SIG-M5 treated with dmso at 0.1 percent for 504 hours (cell line): Measurements from ENCODE around the gene CBL.
A peak's percentile ranks its signal among the peaks of the same experiment; 100 is the strongest.
"Not testable (repeated sequence)": the region's sequence is repeated elsewhere in the genome, so short reads cannot be mapped to it uniquely, and the experiment has no call there.

ENCODE experiments used
- DNase-seq: peaks from one replicate; lab custom pipeline; 2025; ENCODE audit not compliant: unreplicated experiment; lab: John Stamatoyannopoulos, UW

Gene CBL

DNA sequence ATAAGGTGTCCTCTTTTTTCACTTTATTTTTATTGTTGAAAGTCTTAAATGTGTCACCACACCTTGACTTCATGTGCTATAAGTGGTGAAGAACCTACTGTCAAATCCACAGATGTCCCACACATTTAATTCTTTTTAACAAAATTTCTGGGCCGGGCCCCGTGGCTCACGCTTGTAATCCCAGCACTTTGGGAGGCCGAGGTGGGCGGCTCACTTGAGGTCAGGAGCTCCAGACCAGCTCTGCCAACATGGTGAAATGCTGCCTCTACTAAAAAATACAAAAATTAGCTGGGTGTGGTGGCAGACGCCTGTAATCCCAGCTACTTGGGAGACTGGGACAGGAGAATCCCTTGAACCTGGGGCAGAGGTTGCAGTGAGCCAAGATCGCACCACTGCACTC, 3.0 kb downstream of the CBL start:
- no peak for DNase-seq

DNA sequence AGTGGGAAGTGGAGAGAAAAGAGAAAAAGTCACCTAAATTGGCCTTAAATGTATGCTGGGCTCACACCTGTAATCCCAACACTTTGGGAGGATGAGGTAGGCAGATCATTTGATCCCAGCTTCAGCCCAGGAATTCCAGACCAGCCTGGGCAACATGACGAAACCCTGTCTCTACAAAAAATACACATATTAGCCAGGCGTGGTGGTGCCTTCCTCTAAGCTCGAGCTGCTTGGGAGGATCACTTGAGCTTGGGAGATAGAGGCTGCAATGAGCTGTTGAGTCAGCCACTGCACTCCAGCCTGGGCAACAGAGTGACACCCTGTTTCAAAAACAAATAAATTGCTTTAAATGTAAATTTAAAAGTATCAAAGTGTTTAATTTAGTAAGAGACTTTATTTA, 3.9 kb downstream of the CBL start:
- DNase-seq, result no peak

DNA sequence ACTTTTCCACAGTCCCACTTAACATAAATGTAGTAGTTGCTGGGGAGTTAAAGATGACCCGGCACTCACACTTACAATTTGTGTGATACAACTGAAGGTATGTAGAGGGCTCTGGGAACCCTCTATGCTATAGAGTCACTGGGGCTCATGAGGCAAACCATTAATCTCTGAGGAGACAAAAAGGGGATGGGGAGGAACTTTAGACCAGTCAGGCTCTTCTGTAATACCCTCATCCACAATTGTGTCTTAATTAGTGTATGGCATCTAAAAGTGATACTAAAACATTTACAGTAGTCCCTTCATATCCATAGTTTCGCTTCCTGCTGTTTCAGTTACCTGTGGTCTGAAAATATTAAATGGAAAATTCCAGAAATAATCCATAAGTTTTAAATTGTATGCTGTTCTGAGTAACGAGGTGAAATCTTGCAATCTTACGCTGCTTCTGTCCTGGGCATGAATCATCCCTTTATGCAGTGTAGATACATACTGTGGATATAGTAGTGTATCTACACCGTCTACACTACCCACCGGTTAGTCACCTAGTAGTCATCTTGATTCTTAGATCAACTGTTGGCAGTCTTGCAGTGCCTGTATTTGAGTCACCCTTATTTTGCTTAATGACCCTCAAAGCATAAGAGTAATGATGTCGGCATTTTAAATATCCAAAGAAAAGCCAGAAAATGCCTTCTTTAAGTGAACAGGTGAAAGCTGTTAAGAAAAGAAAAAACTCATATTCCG, 12.2 kb downstream of the CBL start:
- peak; percentile 20 for DNase-seq

DNA sequence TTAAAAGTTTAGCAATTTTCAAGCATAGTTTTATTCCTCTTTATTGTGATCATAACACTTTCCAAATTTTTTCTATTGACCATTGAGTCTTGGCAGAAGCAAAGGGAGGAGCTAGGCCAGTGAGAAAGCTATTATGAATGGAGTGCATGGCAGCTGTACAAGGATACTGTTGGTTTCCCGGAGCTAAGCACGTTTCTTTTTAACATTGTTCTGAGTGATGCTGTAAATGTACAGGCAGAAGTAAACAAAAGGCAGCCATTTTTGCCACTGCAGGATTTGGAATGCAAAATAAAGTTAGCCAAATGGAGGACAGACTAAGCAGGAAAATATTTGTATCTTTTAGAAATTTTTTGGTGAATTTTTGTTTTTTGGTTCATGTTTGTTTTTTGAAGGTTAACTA, 16.2 kb downstream of the CBL start:
- DNase-seq, result no peak

DNA sequence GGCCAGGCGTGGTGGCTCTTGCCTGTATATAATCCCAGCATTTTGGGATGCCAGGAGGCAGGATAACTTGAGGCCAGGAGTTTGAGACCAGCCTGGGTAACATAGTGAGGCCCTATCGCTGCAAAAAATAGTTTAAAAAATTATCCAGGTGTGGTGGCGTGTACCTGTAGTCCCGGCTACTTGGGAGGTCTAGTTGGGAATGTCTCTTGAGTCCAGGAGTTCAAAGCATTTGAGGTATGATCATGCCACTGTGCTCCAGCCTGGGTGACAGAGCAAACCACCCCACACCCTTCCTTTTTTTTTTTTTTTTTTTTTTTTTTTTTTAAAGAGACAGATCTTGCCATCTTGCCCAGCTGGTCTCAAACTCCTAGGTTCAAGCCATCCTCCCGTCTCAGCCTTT, 16.8 kb downstream of the CBL start:
- DNase-seq, result no peak

DNA sequence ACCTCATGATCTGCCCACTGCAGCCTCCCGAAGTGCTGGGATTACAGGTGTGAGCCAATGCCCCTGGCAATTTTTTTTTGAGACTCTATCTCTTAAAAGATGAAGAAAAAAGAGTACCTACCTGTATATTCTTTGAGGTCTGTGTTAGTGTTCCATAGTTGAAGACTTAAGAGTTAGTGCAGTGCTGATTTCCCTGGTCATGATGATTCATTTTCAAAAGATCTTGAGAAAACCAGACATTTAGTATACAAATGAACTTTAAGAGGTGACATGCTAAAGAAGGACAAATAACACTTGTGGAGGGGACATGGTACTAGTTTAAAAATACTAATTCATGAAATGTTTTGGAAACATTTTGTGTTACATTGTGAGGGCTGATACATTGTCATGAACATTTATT, 17.7 kb downstream of the CBL start:
- no peak for DNase-seq

DNA sequence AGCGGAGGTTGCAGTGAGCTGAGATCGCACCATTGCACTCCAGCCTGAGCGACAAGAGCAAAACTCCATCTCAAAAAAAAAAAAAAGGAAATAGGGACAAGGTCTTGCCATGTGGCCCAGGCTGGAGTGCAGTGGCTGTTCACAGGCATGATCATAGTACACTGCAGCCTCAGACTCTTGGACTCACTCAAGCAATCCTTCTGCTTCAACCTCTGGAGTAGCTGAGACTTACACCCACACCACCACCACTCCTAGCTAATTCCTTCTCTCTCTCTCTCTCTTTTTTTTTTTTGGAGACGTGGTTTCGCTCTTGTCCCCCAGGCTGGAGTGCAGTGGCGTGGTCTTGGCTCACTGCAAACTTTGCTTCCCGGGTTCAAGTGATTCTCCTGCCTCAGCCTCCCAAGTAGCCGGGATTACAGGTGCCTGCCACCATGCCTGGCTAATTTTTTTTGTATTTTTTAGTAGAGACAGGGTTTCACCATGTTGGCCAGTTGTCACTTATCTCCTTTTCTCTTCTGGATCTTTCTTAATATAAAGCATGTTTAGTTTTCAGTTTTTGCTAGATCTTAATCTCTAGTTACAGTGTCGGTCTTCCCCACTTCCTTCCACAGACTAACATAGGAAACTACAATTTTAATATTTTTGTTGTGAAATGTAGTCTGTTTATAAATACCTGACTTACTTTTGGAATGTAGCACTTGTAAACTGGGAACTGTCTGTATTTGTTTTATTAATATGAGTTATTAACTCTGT, 22.6 kb downstream of the CBL start:
- not testable (repeated sequence) for DNase-seq

DNA sequence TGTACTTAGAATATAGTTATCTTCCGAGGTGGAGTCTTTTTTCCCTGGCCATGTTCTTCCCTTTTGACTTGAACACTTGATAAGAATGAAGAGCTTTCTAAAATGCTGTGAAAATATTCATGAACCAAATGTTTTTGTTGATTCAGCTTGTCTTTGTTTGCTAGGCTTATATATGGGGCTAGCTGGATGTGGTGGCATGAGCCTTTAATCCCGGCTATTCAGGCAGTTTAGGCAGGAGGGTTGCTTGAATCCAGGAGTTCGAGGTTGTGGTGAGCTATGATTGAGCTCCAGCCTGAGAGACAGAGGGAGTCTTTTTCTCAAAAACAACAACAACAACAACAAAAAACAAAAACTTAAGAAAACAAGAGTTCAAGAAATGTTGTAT, 23.1 kb downstream of the CBL start:
- DNase-seq, result no peak

DNA sequence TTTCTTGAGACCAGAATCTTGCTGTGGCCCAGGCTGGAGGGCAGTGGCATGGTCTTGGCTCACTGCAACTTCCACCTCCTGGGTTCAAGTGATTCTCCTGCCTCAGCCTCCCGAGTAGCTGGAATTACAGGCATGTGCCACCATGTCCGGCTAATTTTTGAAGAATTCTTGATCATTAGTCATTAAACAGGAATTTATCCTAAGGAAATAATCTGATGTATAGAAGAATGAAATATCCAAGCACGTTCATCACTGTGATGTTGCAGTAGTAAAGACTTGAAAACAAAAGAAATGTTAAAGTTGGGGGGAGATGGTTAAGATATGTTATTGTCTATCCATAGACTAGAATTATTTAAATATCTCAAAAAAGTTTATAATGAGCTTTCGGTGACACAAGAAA, 23.6 kb downstream of the CBL start:
- DNase-seq, result no peak

DNA sequence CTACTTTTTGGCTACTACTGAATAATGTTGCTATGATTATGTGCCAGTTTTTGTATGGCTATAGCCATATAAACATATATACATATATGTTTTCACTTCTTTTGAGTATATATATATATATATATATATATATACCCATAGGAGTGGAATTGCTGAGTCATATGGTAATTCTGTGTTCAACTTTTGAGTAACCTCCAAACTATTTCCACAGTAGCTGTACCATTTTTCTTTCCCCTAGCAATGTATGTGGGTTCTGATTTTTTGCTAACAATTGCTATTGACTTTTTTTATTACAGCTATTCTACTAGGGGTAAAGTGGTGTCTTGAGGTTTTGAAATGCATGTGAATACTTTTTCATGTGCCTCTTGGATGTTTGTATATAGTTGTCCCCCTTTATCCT, 30.4 kb downstream of the CBL start:
- no peak for DNase-seq

DNA sequence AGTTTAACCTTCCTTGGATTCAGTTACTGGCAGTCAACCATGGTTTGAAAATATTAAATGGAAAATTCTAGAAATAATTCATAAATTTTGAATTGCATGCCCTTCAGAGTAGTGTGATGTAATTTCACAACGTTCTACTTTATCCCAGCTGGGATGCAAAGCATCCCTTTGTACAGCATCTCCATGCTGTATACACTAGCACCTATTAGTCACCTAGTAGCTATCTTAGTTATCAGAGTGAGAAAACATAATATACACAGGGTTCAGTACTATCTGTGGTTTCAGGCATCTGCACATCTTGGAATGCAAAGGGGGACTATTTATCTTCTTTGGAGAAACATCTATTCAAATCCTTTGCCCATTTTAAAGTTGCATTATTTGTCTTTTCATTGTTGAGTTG, 30.8 kb downstream of the CBL start:
- no peak for DNase-seq

DNA sequence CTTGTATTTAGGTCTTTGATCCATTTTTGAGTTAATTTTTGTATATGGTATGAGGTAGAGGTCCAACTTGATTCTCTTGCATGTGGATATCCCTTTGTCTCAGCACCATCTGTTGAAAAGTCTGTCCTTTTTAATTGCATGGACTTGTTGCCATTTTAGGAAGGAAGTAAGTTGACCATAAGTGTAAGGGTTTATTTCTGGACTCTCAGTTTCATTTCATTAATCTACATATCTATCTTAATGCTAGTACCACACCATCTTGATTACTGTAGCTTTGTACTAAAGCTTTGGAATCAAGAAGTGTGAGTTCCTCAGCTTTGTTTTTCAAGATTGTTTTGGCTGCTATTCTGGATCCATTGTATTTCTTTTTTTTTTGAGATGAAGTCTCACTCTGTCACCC, 31.4 kb downstream of the CBL start:
- DNase-seq, result no peak

DNA sequence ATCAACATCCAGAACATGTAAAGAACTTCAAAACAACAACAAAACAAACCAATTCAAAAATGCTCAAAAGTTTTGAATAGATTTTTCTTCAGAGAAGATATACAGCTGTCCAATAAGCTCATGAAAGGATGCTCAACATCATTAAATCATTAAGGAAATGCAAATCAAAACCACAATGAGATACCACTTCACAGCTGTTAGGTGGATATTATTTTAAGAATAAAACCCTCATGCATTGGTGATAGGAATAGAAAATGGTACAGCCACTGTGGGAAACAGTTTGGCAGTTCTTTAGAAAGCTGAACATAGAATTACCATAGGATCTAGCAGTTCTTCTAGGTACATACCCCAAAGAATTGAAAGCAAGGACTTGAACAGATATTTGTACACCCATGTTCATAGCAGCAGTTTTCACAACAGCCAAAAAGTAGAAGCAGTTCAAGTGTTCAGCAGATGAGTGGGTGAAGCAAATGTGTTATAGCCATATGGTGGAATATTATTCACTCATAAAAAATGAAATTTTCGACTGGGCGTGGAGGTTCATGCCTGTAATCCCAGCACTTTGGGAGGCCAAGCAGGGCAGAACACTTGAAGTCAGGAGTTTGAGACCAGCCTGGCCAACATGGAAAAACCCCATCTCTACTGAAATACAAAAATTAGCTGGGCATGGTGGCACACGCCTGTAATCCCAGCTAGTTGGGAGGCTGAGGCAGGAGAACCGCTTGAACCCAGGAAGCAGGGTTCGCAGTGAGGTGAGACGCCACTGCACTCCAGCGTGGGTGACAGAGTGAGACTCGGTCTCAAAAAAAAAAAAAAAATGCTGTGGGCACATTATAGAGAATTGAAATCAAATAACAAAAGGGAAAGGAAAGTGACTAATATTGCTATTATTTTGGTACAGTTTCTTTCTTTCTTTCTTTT, 42.9 kb downstream of the CBL start:
- DNase-seq, result no peak

DNA sequence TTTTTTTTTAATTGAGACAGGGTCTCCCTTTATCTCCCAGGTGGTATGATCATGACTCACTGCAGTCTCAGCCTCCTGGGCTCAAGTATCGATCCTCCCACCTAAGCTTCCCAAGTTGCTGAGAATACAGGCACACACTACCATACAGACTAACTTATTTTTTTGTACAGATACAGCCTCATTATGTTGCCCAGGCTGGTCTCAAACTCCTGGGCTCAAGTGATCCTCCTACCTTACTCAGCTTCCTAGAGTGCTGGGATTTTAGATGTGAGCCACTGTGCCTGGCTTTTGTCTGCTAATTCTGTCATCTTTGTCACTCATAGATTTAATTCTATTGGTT, 43.5 kb downstream of the CBL start:
- no peak for DNase-seq

DNA sequence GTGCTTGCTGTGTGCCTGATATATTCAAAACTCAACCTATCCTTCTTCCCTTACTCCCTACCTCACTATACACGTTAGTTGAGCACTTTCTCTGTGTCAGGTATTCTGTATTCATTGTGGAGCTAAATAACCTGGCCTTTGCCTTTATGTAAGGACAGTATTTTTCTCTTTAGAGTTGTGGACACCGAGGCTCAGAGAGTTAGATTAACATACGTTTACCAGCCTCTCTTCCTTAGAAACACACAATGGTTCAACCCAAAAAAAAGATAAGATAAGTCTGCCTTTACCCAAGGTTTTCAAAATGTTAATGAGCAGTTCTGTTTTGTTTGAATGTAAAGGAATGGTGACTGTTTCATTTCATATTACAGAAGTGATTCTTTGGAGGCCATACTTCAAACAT, 45.0 kb downstream of the CBL start:
- DNase-seq, result no peak

DNA sequence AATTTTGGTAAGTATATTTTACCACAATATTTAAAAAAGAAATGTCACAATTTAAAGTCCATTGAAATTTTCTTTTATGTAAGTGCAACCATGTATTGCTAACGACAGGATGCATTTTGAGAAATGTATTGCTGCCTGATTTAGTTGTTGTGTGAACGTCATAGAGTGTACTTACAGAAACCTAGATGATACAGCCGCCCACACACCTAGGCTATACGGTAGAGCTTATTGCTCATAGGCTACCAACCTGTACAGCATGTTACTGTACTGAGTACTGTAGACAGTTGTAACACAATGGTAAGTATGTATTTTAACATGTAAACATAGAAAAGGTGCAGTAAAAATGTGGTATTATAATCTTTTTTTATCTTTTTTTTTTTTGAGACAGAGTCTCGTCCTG, 48.1 kb downstream of the CBL start:
- DNase-seq, result no peak

DNA sequence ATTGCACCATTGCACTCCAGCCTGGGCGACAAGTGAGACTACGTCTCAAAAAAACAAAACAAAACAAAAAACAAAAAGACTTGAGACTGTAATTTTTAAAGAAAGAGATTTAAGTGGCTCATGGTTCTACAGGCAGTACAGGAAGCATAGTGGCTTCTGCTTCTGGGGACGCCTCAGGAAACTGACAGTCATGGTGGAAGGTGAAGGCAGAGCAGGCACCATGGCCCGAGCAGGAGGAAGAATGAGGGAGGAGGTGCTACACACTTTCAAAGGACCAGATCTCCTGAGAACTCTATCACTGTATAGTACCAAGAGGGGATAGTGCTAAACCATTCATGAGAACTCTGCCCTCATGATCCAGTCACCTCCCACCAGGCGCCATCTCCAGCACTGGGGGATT, 52.0 kb downstream of the CBL start:
- DNase-seq, result no peak

DNA sequence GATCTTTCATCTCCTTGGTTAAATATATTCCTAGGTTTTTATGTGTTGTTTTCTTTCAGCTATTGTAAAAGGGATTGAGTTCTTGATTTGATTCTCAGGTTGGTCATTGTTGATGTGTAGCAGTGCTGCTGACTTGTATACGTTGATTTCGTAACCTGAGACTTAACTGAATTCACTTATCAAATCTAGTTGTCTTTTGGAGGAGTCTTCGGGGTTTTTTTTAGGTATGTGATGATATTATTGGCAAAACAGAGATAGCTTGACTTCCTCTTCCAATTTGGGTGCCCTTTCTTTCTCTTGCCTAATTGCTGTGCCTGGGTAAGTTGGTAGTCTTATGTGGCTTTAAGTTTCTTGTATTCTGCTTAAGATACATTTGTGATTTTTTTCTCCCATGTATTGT, 52.8 kb downstream of the CBL start:
- DNase-seq, result peak; percentile 70

DNA sequence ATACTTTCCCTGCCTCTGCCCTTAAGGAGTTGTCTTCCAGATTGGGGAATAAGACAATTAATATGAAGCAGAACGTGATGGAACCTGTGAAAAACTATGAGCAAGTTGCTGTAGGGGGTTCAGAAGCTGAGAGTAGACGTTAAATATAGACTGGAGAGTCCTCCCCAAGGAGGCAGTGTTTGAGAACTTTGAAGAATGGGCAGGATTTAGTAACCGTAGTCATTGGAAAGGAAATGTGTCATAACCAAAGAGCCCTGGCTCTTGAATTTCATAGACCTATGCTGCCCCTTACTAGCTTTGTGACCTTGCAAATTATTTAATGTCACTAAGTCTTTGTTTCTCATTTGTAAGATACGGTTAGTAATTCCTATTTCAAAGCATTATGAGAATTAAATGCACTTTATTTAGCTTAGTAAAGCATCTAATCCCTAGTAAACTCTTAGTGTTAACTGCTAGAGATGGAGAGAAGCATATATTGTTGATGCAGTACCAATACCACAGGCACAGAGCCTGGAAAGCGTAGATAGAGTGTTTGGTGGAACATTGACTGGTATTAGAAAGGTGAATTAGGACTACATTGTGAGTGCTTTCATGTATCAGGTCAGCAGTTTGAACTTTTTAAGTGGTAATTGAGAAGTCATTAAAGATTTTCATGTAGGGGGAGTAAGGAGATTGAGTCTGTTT, 56.7 kb downstream of the CBL start:
- DNase-seq, result peak; percentile 66

DNA sequence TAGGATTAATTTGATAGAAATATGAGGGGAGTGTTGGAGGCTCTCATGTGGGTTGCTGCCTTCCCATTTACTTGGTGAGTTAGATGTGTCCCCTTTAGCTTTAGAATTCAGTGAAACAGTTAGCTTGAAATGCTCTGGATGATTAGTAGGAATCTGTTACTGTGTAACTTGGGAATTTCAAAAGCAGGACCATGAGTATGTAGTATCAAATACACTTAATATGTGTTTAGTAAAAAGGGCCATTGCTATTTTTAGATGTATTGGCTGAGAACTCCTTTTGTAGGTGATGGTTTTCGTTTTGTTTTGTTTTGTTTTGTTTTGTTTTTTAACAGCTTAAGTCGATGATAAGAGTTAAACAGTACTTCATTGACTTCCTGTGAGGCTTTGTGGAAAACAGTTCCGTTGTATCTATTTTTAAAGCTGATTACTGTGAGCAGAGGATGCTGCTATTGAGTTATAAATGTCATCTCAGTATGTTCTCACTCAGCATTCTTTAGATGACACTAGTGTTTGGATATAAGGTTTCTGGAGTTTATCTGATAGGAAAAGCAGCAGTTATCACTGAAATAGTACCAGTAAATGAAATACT, 57.3 kb downstream of the CBL start:
- DNase-seq, result no peak

DNA sequence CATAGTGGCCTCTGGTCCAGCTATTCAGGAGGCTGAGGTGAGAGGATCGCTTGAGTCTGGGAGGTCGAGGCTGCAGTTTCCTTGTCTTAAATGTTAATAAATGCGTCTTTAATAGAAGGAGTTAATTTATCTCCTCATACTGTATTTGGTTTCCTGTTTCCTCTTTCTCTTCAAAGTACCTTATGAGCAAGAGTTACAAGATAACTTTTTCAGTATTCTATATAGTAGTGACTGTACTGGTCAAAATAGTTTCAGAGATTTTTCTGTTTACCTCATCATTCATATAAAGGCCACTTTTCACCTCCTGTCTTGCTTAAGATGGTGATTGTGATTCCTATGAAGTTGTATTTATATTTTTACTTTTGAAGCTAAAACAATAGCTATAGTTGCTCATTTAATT, 59.9 kb downstream of the CBL start:
- DNase-seq, result no peak
